Islet of Langerhans (tissue), 1 donor: Measurements from ENCODE around the gene MATN4.
"Not testable (repeated sequence)": the region's sequence is repeated elsewhere in the genome, so short reads cannot be mapped to it uniquely, and the experiment has no call there.

Experiments used
- FAIRE-seq: peaks from one replicate; lab custom pipeline; 2011; peaks lifted over from hg19 to GRCh38; lab: Jason Lieb, UNC

The MATN4 gene, protein sequence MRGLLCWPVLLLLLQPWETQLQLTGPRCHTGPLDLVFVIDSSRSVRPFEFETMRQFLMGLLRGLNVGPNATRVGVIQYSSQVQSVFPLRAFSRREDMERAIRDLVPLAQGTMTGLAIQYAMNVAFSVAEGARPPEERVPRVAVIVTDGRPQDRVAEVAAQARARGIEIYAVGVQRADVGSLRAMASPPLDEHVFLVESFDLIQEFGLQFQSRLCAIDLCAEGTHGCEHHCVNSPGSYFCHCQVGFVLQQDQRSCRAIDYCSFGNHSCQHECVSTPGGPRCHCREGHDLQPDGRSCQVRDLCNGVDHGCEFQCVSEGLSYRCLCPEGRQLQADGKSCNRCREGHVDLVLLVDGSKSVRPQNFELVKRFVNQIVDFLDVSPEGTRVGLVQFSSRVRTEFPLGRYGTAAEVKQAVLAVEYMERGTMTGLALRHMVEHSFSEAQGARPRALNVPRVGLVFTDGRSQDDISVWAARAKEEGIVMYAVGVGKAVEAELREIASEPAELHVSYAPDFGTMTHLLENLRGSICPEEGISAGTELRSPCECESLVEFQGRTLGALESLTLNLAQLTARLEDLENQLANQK

DNA sequence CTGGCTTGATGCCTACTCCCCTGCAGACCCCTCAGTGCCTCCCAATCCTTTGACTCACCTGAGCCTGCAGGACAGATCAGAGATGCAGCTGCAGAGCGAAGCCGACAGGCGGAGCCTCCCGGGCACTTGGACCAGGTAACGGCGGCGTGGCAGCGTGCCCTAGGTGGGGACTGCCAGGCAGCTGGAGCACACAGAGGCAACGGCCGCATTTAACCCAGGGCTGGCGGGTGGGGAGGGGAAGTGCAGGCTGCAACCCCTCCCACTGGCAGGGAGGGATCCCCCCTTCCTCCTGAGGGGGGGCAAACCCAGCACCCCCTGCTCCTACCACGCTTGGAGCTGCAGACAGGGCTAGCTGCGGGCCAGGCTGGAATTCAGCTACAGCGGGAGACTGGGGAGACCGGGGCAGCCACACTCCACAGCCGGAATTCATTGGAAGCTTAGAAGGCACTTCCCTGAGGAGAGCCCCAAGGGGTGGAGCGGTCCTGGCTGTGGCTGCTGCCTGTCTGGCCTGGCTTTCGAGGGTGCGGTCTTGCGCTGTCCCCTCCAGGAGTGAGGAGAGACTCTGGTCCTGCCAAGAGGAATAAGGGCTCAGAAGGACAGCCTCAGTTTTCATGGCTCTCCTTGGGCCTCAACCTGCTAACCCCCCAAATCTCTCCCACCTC is at the start of gene MATN4:
MATN4 (minus strand) TSS at position 183 of the 662 bp plus-strand sequence. CDS start 2,717 bp downstream, outside the sequence.
- no peak for FAIRE-seq

DNA sequence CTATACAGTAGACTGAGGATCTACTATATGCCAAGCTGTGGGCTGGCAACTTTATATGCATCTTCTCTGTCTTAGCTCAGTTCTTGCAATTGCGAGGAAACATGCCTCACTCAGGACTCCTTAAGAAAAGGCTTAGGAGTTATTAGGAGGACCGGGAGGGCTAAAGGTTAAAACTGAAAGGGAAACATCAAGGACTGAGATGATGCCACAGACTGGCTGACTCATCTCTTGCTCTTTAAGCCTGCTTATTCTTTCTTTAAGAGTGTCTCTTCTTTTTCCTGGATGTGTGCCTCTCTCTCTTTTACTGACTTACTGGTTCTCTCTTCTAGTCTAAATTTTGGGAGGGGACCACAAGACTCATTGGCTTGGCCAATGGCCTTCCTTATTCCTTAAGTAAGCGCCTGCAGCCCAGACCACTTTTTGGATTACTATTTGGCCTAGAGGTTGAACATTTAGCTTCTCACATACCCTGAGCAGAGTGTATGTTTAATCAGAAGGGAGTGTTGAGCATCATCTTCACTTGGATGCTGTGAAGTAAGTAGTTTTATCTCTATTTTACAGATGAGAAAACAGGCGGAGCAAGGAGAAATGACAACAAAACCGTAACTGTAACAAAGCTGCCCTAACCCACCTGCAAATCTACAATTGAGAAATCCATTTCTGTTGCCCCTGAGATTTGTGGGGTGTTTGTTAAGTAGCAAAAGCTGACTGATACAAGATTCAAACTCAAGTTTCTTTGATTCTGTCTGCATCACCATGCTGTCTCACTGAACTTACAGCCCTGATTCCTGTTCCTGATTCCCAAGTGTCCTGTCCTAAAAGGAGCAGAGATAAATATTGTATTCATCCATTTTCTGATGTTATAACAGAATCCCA is 47.3 kb upstream of the MATN4 start:
- FAIRE-seq: no peak

DNA sequence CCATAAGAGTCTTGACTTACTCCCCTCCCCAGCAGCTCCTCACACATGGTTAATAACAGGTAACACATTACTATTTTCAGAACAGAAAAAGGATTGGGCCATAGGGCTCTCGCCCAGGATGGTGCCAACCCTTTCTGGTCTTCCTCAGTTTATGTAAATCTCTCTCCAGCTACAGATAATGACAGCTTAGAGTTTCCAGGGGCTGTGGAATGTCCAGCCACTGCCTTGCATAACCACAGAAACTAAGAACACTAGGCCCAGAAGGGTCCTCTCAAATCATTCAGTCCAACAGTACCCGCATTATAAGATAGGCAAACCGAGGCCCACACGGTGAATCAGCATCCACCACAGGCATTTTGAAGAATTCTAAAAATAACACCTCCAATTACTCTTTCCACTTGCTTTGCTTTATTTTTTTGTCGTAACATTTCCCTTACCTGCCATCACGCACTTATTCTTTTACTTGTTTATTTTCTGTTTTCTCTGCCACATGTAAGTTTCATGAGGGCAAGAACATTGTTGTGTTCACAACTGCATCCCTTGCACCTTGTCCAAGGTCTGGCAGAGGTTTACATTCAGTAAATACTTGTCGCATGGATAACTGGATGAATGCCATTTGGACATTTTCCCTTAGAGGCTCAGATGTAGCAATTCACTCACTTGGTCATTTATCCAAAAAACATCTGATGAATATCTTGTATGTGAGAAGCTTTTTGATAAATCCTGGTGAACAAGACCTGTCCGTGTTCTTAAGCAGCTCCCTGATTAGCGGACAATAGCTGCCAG is 46.5 kb upstream of the MATN4 start:
- FAIRE-seq: no peak

DNA sequence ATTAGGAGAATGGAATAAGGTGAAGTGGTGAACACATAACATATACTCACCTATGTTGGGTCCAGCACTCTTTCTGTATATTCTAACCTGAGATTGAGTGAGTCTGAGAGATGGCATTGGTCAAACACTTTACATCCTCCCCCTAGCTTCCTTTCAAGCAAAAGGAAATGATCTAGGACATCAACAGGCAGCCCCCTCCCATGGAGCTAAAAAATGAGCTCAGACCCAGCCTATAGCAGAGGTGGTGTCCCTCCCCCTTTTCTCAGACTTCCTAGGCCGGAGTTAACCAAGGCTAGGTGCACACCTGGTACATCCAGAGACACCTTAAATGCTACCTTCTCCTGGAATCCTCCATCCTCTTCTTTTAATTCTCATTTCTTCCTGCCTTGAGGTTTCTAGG is 45.6 kb upstream of the MATN4 start:
- no peak for FAIRE-seq

DNA sequence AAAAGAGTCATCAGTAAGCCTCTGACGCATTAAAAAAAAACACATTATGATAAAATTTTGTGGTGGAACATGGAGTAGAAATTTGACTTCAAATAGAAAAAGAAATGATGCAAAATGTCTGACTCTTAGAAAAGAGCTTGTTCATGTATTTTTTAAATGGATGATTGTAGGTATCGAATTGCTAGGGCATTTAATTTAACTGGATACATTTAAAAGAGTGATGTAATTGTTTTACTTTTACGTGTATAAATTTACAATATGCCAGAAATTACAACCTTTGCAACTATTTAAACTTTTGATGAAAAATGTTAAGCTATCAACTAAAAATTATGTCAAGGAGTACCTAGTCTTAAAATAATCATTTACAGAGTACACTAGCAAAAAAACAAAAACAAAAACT is 44.6 kb upstream of the MATN4 start:
- no peak for FAIRE-seq

DNA sequence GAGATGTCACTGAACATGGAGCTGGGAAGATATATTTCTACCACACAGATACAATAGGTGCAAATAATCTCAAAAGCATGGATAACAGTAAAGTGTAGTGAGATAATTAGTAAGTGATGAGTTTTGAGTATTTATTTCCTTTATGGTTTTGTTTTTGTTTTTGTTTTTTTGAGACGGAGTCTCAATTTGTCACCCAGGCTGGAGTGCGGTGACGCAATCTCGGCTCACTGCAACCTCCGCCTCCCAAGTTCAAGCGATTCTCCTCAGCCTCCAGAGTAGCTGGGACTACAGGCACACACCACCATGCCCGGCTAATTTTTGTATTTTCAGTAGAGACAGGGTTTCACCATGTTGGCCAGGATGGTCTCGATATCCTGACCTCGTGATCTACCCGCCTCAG is 42.7 kb upstream of the MATN4 start:
- FAIRE-seq: not testable (repeated sequence)

DNA sequence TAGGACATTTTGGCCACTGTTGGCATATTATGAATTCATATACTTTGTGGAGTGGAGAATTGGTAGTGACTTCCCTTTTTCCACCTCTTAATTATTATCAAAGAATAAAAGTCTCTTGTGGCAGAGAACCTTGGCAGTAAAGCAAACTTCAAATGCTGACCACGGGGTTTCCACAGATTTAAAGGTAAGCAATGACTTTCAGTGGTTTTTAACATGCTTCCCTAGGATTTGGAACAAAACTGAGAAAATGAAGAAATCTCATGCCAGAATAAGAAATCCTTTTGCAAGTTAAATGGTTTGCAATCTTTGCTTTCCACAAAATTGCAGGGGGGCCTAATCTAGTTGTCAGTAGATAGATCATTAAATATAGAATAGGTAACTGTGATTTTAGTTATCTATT is 42.1 kb upstream of the MATN4 start:
- FAIRE-seq: no peak

DNA sequence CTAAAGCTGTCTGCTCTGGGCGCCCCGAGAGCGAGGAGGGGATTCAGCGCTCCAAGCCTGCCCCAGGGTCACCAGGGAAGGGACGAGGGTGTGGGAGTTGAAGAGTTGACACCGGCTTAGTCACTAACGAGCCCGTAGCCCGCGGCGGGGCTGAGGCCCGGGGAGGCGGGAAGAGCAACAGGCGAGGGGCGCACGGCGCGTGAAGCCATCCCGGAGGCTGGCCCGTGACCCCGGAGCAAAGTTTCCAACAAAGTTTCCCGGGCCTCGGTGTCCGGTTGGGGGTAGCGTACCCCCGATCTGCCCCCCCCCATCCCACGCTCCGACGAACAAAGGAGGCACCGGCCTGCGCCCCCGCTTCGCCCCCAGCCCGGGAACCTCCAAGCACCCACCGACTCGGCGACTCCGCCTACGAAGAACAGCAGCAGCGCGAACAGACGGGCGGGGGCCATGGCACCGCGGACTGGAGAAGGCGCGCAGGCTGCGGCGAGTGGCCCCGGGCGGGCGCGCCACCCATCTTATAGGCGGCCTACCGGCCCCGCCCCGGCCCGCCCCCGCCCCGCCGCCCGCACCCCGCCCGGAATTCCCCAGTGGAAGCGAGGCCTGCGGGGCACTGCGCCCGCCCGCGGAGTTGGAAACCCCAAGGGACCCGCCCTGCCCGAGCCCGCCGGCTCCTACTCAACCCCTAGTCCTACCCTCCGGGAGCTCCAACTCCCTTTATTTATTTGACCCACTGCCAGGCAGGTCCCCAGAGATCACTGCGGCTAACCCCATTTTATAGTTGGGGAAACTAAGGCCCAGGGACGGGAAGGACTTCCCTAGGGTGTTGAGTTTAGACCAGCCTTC is 40.1 kb upstream of the MATN4 start, which contains the start of gene SDC4:
SDC4 (minus strand) TSS at position 489 of the 843 bp plus-strand sequence; CDS start at position 449, 40 bp downstream.
- no peak for FAIRE-seq

DNA sequence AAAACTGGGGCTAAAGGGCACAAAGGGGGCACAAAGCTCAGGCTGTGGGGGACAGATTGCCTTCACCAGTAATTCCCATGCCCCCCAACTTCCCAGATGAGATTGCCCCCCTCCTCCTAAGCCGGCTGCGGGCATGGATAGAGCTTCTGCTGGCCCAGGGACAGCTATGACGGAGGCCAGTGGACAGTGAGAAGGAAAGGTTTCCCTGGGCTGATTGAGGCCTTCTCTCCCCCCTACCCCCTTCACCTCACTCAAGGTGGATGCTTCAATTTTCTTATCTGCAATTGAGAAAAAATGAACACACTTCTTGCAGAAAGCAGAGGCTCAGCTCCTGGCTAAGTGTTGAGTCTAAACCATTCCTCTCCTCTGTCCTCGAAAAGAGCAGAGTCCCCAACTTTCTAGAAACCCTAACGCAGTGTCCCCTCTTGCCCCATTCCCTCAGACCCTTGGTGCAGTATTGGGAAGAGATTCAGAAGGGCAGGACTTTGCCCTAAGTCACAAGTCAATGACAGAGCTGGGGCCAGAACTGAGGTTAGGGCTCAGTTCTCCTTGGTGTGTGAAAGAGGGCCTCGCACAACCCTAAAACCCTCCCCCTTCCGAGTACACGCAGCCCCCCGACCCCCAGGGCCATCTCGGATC is 39.3 kb upstream of the MATN4 start:
- no peak for FAIRE-seq

DNA sequence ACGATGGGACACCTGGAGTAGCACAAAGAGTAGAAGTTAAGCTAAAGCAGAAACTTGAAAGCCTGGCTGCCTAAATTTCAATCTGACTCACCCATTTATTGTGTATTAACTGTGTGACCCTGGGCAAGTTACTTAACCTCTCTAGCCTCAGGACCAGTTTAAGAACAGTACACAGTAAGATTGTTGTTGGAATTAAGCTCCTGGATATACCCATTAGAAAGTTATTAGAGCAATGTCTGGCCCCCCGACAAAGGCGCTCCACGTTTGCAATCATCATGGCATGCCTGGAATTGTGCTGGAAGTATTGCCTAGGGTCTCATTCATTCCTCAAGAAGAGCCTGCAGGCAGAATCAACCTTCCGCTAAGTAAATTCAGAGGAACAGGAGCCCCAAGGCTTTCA is 38.8 kb upstream of the MATN4 start:
- FAIRE-seq: no peak

DNA sequence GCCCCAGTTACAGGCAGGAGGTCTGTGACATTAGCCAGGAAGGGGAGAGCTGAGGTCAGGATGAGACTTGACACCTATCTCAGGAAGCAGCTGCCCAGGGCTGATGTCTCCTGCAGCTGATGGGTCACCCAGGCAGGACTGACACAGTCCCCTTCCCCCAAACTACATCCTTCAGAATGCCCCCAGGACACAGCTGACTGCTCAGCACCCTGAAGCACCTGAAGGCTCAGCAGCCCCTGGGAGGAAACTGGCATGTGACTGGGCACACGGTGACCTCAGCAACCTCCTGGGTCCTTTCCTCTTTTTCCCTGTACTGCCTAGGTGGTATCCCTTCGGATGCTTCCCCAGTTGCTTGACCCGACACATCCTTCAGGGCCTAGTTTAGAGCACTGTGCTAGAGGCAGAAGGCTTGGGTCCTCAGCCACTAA is 38.2 kb upstream of the MATN4 start:
- no peak for FAIRE-seq

DNA sequence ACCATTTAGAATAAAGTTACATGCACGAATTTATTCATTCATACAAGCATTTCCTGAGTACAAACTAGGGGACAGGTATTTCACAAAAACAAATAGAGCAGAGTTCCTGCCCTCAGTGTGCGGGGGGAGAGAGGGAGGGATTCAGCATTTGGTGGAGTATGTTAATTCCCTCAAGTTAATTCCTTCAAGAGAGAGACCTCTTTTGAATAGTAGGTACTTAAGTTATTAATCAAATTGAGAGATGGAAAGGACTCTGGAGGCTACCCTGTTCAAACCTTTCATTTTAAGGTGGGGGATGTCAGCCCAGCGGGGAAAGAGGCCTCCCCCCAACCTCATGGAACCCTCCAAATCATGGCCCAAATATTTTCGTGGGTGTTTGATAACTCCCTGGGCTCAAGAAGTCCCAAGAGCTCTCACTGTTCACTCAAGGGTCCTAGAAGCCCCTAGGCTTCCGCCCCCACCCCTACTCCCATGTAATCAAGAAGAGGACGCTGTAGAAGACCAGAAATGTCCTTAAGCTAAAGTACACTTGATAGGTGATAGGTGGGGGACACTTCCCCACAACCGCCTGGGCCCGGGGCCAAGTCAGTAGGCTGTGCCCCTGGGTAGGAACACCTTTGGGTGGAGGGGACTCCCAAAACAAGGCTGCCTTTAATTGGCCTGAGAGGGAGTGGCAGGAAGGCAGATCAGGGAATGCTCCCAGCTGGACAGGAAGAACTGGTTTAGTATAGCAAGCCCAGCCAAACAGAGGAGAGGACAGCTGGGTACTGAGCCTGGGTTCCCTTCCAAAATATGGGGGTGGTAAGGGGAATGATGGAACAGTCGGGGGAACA is 37.2 kb upstream of the MATN4 start:
- FAIRE-seq: no peak

DNA sequence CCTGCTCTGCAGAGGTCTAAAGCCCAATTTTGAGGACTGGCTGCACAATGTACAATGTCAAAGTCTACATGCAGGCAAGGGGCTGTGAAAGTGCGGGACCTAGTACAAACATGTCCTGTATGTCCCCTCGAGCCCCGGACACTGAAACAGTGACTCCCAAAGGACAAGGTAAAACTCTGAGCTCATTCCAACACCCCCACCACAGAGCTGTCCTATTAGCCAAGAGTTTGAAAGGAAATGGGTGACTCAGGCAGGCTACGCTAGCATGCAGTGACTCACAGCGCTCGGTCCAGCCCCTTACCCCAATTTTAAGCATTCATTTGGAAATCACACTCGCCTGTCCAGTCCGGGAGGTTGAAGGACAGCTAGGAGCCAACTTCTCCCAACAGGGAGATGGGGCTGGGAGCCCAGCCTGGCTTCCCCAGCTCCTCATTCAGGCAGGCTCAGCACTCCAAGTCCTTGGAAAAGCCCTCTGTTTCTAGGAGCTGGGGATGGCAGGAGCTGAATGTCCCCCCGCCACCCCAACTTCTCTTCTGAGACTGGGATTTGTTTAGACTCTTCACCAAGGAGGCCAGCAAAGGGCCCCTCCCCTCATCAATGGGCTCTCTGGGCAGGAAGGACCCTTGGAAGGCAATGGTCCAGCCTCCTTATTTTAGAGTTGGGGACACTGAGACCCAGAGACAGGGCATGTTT is 36.2 kb upstream of the MATN4 start:
- no peak for FAIRE-seq

DNA sequence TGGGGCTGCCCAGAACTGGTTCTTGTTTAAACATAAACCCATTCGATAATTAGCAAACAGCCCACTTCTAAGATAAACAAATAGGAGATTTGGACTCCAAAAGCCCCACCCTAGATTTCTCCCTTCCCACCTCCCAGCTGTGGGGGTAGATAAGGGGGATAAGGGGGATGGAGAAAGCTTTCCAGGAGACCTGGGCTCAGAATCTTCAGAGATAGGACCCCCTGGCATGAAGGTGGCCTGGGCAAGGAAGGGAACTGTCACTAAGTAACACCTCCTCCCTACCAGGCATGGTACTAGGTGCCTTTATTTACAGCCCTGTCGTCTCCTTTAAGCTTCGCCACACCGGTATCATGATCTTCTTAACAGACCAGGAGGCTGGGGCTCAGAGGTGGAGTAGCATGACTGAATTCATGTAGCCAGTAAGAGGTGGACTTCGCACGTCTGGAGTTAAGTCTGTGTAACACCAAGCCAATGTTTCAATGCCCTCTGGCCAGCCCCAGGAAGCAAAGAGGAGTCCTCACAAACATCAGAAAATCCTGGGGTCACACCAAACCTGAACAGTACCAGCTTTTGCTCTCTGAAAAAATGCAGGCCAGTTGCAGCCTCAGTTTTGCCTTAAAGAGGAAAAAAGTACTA is 35.6 kb upstream of the MATN4 start:
- FAIRE-seq: no peak

DNA sequence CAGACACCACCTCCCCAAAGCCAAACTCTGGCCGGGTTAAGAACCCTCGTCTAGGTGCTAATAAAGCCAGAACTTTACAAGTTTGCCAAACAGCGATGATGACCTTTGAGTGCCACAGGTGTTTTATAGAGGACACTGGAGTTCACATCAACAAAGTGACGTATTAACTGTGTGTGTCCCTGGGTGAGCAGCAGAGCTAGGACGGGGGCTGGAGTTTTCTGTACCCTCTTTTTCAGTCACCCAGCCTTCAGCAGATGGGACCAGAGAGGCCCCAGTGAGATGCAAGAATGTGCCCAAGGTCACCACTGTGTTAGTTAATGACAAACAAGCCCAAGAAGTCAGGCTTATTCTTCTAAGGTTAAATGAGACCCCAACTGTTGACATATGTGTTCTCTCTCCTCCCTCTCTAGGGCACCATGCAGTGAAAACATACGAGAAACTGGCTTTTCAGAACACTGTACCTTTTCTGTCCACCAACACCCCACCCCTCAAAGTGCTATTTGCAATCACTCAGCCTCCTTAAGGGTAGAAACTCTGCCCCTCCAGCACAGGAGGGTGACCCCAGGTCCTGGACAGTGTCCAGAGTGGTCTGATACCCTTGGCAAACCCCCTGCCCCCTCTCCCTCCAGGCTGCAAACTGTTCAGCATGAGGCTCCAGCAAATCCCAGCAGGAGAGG is 34.9 kb upstream of the MATN4 start:
- FAIRE-seq: no peak

DNA sequence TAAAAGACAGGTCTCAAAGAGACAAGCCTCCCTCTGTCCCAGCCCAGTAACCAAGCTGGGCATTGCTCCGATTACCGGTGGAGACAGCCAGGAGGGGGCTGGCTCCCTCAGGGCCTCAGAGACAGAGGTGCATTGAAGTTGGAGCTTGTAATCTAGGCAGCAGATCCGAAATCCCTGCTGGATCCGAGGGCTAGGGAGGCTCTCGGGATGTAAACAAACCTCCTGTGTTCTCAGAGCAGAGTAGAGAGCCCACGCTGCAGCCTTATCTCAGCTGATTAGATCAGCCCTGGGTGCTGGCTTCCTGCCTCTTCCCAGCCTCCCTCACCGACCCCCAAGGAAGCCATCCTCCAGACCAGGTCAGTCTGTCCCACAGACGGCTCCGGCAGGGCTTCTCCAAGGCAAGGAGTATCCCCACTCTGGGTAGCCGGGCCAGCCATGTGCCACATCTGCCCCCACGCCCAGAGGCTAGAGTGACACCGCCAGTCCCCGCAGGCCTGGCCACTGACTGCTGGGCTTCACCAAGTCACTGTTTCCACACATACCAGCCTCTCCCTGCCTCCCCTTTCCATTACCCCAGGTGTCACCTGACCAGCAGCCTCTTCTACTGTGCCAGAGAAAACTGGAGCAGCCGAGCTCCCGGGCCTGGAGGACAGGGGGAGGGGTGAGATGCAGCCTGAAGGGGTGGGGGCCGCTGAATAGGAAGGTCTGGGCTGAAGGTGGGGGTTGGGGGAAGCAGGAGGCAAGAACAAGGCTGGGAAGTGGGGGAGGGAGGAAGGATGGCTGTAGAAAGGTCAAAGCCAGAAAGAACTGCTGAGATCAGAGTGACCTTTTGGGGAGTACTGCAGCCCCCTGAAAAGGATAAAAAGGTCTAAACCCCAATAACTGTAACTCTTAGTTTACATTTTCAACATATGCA is 34.1 kb upstream of the MATN4 start:
- no peak for FAIRE-seq
